Activated B cell treated with CpG ODN at 0.5 μM for 24 hours (primary cell): ENCODE data around the gene SATB1. TPM values are rescaled to one million over a fixed set of nuclear protein-coding genes. Genes with fewer than 3 reads are reported as not detected.

Source experiments
- ATAC-seq: fragments of 200-7000 bp; cut with Tn5 transposase; one replicate; pipeline ENCODE4 v1.10.0; 2021; ENCODE audit warnings: low read depth, mild to moderate bottlenecking, moderate library complexity
- CTCF ChIA-PET: fragments of 350-600 bp; sonication (Branson Sonifier 250); formaldehyde crosslinking; loops from one replicate; lab custom pipeline; 2021; ENCODE audit warnings: antibody characterized with exemption; lab: Charles Lee
- POLR2A ChIA-PET: fragments of 350-600 bp; sonication (Branson Sonifier 250); formaldehyde crosslinking; loops from one replicate; lab custom pipeline; 2021; ENCODE audit warnings: antibody characterized with exemption; lab: Charles Lee
- DNase-seq: peaks from one replicate; pipeline ENCODE4 v3.0.0; 2022
- H3K27ac Mint-ChIP-seq: one replicate; pipeline ENCODE4 v1.8.0; 2020; ENCODE audit warnings: mixed read lengths
- H3K27me3 Mint-ChIP-seq: one replicate; pipeline ENCODE4 v1.8.0; 2021; ENCODE audit warnings: mixed read lengths
- H3K36me3 Mint-ChIP-seq: one replicate; pipeline ENCODE4 v1.8.0; 2021; ENCODE audit warnings: low read depth, mixed read lengths
- H3K4me1 Mint-ChIP-seq: one replicate; pipeline ENCODE4 v1.8.0; 2021; ENCODE audit warnings: mixed read lengths
- H3K4me3 Mint-ChIP-seq: one replicate; pipeline ENCODE4 v1.8.0; 2020; ENCODE audit warnings: mild to moderate bottlenecking, mixed read lengths
- H3K9me3 Mint-ChIP-seq: one replicate; pipeline ENCODE4 v1.8.0; 2020; ENCODE audit warnings: mixed read lengths
- intact Hi-C: fragments of 100-400 bp; cut with micrococcal nuclease; formaldehyde crosslinking; loops from one replicate; pipeline ENCODE4 v1.15.1; 2024
- total RNA-seq: library from RNA; stranded (reverse); gene quantifications from 2 replicates; pipeline ENCODE4 v1.2.3, GENCODE V29; 2022
- TF ChIP-seq, protein P1 (sequence below): fragments of 200-600 bp; IDR thresholded peaks from one replicate; pipeline ENCODE4 v1.8.0; 2022; ENCODE audit warnings: antibody characterized with exemption, mild to moderate bottlenecking

SATB1 gene
- total RNA-seq, 1 donor from 2014 or later: 30.8 TPM

DNA sequence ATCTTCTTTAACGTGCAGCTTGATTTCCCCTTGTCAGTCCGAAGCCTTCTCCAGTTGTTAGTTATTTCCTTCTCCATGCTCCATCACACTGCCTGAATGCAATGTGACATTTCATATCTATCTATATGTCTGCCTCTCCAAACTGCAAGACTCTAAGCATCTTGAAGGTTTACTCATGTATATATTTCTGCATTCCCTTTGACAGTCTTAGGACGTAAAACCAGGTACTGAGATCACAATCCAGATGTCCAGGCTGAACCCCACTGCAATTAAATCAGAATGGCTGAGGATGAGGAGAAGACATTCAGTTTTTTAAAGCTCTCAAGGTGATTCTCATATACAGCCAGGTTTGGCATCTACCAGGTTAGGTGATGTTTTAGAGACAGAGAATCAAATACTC, 6.1 kb upstream of the SATB1 start:
- Mint-ChIP-seq H3K36me3 (no peaks in the 10 kb centered on the region), H3K4me3 (no peak overlapping the region), H3K4me1 (peaks cover 37% of the 10 kb centered on the region), H3K27me3 (peaks cover 5% of the 10 kb centered on the region), H3K27ac (no peak overlapping the region), H3K9me3 (no peaks in the 10 kb centered on the region)
- TF ChIP-seq, protein P1, sequence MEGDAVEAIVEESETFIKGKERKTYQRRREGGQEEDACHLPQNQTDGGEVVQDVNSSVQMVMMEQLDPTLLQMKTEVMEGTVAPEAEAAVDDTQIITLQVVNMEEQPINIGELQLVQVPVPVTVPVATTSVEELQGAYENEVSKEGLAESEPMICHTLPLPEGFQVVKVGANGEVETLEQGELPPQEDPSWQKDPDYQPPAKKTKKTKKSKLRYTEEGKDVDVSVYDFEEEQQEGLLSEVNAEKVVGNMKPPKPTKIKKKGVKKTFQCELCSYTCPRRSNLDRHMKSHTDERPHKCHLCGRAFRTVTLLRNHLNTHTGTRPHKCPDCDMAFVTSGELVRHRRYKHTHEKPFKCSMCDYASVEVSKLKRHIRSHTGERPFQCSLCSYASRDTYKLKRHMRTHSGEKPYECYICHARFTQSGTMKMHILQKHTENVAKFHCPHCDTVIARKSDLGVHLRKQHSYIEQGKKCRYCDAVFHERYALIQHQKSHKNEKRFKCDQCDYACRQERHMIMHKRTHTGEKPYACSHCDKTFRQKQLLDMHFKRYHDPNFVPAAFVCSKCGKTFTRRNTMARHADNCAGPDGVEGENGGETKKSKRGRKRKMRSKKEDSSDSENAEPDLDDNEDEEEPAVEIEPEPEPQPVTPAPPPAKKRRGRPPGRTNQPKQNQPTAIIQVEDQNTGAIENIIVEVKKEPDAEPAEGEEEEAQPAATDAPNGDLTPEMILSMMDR: no peak
- ChIA-PET CTCF (interaction anchor here (1.2 kb wide), 1 partner anchor 9 kb away, joined by 4 read pairs; no protein-coding TSS in a partner anchor), POLR2A (interaction anchor here (2.7 kb wide), 1 partner anchor 14 kb away, joined by 6 read pairs; no protein-coding TSS in a partner anchor)
- intact Hi-C loops: no loop called here
- no peak for DNase-seq
- no peak for ATAC-seq

DNA sequence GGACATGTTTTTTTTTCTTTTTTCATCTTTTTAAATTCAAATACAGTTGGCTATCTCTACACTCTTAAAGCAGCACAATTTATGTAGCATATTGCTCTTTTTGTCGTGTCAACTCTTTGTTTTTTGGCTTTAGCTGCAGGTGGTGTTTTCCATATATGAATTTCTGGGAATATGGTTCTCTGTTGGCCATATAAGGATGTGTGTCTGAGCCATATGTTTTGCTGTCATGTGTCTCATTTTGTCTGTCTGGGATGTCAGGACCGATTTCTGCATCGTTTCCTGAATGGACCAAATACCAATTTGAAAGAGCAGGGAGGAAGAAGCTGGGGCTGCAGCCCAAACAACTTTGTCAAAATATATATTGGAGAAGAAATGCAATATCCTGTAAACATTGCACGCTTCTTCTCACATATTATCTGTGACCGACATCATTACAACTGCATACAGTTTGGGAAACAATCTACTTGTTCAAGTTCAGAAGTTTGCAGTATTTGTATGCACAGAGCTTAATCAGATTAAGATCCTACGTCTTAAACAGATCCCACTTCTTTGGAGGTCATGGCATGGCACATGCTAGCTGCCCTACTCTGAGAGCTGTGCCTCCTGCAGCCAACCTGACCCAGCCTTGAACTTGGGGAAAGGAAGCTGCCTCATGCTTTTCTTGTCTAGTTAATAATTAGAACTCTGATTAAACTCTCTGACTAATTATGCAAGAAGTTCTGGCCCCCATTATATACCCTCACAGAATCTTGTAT, 4.0 kb upstream of the SATB1 start:
- intact Hi-C loops: loop anchor here (5.0 to 10.0 kb wide), 5 partner anchors 204 to 1758 kb away; partner anchors contain the start of genes RAB5A and SGO1
- peaks cover 5% of the 10 kb centered on the region for H3K27me3 Mint-ChIP-seq
- DNase-seq (no peak), ATAC-seq (no peak)
- H3K9me3 Mint-ChIP-seq: no peaks in the 10 kb centered on the region
- no peak overlapping the region for H3K4me3 Mint-ChIP-seq
- TF ChIP-seq, protein P1: no peak
- H3K27ac Mint-ChIP-seq: no peak overlapping the region
- ChIA-PET CTCF (no interaction called here), POLR2A (interaction anchor here (0.5 to 0.8 kb wide), 2 partner anchors 9 to 130 kb away, joined by 3 read pairs; no protein-coding TSS in a partner anchor)
- H3K4me1 Mint-ChIP-seq: peaks cover 38% of the 10 kb centered on the region
- H3K36me3 Mint-ChIP-seq: peaks cover 5% of the 10 kb centered on the region

DNA sequence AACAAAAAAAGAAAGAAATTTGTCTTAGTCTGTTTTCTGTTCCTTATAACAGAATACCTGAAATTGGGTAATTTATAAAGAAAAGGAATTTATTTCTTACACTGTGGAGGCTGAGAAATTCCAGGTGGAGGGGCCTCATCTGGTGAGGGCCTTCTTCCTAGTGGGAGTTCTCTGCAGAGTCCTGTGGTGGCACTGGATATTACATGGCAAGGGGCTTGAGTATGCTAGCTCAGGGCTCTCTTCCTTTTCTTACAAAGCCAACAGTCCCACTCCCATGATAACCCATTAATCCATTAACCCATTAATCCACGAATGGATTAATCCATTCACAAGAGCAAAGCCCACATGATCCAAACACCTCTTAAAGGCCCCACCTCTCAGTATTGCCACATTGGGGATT, 2.9 kb upstream of the SATB1 start:
- CTCF ChIA-PET: no interaction called here
- TF ChIP-seq, protein P1: no peak
- peaks cover 6% of the 10 kb centered on the region for H3K36me3 Mint-ChIP-seq

DNA sequence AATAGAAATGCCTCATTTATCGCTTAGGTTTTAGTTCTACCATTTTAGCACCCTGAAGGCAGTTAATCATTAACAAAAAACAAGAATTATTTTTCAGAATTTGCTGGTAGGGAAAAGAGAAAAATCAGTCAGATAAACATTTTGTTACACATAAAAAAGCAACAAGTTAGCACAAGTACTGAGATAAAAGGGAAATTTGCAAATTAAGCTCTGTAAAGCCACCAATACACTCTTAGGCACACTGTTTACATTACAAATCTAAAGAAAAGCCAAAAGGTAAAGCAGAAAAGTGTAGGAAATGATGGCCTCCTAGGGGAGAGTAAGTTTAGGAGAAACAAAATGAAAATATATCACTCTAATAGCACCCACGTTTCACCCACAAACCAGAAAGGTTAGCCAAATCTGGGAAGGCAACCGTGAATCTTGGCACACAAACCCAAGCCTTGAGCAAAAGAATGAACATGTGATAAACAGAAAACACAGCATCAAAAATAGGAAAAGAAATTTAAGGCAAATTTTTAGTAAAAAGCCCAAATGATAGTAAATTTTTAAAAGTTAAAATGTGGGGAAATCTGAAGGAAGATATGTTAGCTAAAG, 1.6 kb upstream of the SATB1 start:
- Mint-ChIP-seq H3K9me3 (no peaks in the 10 kb centered on the region), H3K27me3 (no peaks in the 10 kb centered on the region), H3K4me1 (peaks cover 56% of the 10 kb centered on the region), H3K36me3 (peaks cover 6% of the 10 kb centered on the region), H3K27ac (peak overlapping the region; percentile 66), H3K4me3 (peak overlapping the region; percentile 42)
- no peak for ATAC-seq
- DNase-seq: no peak
- POLR2A ChIA-PET: no interaction called here
- TF ChIP-seq, protein P1: no peak
- intact Hi-C loops: loop anchor here (1.0 to 10.0 kb wide), 6 partner anchors 12 to 1761 kb away; partner anchors contain the start of genes RAB5A and SGO1
- CTCF ChIA-PET: no interaction called here

More for the DNA sequence above, 2.9 kb upstream of the SATB1 start:
- no peak overlapping the region for H3K27ac Mint-ChIP-seq
- H3K27me3 Mint-ChIP-seq: peaks cover 5% of the 10 kb centered on the region
- intact Hi-C loops: loop anchor here (5.0 to 10.0 kb wide), 5 partner anchors 203 to 1759 kb away; partner anchors contain the start of genes RAB5A and SGO1
- no peak for ATAC-seq
- no peak for DNase-seq
- no peak overlapping the region for H3K4me3 Mint-ChIP-seq
- POLR2A ChIA-PET: no interaction called here
- H3K4me1 Mint-ChIP-seq: peaks cover 48% of the 10 kb centered on the region
- H3K9me3 Mint-ChIP-seq: no peaks in the 10 kb centered on the region
